ENCODE data around the gene FREM2. TPM values are rescaled to one million over a fixed set of nuclear protein-coding genes. Genes with fewer than 3 reads are reported as not detected.

FREM2 gene
- under 0.01 TPM in 2 replicates for total RNA-seq

DNA sequence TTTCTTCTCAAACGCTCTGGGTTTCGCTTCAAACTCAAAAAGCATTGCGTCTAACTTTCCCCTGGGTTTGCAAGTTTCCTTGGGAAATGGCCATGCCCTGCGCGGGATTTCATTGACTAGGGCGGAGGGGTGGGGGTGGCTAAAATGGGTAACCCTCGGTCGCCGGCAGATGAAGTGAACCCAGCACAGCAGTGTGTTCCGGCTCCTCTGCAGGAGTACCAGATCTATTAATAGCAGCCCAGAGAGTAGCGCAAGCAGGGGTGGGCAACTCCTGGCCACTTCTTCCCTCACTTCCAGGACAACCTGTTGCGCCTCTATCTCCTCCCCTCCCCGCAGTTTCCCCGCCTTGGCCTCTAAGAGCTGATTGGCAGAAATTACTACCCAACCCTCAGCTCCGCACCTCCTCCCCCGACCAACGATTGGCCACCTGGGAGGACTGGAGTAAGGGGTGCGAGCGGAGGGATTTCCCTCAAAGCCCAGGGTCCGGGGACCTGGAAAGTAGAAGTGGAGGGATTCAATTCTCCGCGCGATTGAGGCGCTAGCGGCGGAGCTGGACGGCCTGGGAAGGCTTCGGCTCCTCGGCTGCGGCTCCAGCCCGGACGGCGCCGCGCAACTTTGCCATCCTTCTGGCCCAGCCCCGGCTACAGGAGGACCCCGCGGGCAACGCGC is at the start of gene FREM2:
FREM2 (plus strand) TSS at position 501 of the 669 bp plus-strand sequence. CDS start 268 bp downstream, outside the sequence.

